ENCODE measurements around the gene GINS3.

Gene GINS3

DNA sequence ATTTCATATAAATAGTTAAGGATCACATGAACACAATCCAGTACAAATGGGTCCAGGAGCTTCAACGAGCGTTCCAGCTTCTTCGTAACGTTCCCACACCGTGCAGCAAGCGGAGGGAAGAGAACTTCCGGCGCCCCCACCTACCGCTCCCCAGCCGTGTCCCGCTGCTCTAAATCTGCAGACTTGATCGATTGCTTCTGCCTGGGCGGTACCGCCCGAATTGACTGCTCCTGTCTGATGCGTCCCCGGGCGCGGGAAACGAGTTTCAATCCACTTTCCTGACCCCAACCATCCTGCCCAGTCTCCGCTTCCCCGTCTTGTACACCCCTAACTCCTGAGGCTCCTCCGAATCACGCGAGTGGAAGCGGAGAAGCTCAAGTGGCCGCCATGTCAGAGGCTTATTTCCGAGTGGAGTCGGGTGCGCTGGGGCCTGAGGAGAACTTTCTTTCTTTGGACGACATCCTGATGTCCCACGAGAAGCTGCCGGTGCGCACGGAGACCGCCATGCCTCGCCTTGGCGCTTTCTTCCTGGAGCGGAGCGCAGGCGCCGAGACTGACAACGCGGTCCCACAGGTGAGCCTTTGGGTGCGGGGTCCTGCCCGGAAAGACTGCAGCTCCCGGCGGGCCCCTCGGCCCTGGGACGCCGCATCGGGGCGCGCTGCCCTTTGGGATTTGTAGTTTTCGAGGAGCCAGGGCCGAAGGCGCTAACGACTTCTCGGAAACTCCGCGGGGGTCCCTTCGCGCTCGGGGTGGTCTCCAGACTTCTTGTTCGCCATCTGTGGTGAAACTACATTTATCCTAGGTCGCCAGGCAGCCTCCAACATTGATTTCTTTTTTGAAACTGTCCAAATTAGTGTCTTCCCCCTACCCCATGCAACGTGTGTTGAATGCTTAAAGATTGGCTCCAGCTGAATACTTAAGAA is at the start of gene GINS3:
TSS of gene GINS3 (plus strand) at position 257 of the 923 bp plus-strand sequence. CDS start at position 388, 131 bp downstream.
- peak; percentile 92 for DNase-seq (ENCODE audit: low spot score)
- in situ Hi-C loops (cut with MboI; ENCODE audit: low pct_unique_long_range_greater_than_20kb, low sequenced_read_pairs, unreplicated experiment), result no loop called here
- TF ChIP-seq, protein P1, sequence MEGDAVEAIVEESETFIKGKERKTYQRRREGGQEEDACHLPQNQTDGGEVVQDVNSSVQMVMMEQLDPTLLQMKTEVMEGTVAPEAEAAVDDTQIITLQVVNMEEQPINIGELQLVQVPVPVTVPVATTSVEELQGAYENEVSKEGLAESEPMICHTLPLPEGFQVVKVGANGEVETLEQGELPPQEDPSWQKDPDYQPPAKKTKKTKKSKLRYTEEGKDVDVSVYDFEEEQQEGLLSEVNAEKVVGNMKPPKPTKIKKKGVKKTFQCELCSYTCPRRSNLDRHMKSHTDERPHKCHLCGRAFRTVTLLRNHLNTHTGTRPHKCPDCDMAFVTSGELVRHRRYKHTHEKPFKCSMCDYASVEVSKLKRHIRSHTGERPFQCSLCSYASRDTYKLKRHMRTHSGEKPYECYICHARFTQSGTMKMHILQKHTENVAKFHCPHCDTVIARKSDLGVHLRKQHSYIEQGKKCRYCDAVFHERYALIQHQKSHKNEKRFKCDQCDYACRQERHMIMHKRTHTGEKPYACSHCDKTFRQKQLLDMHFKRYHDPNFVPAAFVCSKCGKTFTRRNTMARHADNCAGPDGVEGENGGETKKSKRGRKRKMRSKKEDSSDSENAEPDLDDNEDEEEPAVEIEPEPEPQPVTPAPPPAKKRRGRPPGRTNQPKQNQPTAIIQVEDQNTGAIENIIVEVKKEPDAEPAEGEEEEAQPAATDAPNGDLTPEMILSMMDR (IDR thresholded peaks at IDR 0.05; ENCODE audit: extremely low read depth, insufficient read depth, missing control alignments), result no peak

DNA sequence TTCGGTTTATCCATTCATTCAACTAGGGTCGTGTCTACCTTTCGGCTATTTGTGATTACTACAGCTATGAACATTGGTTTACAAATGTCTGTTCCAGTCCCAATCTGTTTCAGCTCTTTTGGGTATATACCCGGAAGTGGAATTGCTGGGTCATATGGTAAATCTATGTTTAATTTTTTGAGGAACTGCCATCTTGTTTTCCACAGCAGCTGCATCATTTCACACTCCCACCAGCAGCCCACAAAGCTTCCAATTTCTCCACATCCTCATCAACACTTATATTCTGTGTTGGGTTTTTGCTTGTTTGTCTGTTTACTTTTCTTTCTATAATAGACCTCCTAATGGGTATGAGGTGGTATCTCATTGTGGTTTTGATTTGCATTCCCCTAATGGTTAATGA is 48.7 kb upstream of the GINS3 start:
- in situ Hi-C loops (cut with MboI; ENCODE audit: low pct_unique_long_range_greater_than_20kb, low sequenced_read_pairs, unreplicated experiment), result loop anchor here (10.0 kb wide), 1 partner anchor 151 kb away; no protein-coding TSS in a partner anchor
- TF ChIP-seq, protein P1 (IDR thresholded peaks at IDR 0.05; ENCODE audit: extremely low read depth, insufficient read depth, missing control alignments), result no peak
- DNase-seq (ENCODE audit: low spot score), result no peak

DNA sequence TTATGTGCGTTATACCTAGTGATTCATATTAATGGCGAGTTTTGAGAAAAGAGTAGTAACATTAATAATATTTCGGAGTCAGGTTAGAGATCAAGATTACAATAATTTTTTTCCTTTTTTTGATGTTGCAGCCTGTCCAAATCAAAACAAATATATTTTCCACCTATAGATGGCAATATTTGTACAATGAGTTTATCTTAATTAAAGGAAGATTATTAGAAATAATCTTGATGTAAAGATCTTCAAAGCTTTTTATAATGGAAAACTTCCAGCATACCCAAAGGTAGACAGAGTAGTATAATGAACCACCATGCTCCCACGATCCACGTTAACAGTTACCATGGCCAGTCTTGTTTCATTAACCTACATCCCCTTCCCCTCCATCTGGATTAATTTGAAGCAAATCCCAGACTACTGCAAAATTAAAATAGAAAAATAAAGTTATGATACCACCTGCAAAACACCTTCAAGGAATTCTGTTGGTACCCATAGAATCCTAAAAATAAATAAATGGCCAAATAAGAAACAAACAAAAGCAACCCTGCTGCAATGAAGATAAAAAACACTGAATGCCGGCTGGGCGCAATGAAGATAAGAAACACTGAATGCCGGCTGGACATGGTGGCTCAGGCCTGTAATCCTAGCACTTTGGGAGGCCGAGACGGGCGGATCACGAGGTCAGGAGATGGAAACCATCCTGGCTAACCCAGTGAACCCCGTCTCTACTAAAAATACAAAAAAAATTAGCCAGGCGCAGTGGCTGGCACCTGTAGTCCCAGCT is 46.5 kb upstream of the GINS3 start:
- DNase-seq (ENCODE audit: low spot score), result no peak
- in situ Hi-C loops (cut with MboI; ENCODE audit: low pct_unique_long_range_greater_than_20kb, low sequenced_read_pairs, unreplicated experiment), result loop anchor here (10.0 kb wide), 1 partner anchor 149 kb away; no protein-coding TSS in a partner anchor
- TF ChIP-seq, protein P1 (IDR thresholded peaks at IDR 0.05; ENCODE audit: extremely low read depth, insufficient read depth, missing control alignments), result peak; percentile 21

DNA sequence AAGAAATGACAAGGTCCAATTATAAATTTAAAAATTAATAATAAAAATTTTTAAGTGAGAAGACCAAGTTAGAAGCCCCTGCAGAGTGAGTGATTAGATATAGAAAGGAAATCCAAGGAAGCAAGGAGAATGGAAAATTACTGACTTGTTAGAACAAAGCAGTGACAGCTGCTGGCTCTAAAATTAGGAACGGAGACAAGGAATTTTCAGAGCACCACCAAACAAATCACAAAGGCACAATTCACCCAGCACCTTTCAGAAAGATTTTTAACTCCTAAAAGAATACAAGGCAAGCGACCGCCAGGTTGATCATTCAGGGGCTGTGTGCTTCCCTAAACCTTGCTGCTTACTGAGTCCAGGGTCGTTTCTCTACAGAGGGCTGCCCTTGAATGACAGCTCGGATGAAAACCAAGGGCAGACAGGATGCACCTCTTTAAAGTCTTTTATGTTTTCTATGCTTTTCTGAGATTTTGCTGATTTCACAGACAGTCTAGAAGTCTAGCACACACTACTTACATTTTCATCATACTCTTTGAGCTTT is 45.4 kb upstream of the GINS3 start:
- DNase-seq (ENCODE audit: low spot score), result no peak
- in situ Hi-C loops (cut with MboI; ENCODE audit: low pct_unique_long_range_greater_than_20kb, low sequenced_read_pairs, unreplicated experiment), result loop anchor here (10.0 kb wide), 1 partner anchor 148 kb away; no protein-coding TSS in a partner anchor
- TF ChIP-seq, protein P1 (IDR thresholded peaks at IDR 0.05; ENCODE audit: extremely low read depth, insufficient read depth, missing control alignments), result no peak

DNA sequence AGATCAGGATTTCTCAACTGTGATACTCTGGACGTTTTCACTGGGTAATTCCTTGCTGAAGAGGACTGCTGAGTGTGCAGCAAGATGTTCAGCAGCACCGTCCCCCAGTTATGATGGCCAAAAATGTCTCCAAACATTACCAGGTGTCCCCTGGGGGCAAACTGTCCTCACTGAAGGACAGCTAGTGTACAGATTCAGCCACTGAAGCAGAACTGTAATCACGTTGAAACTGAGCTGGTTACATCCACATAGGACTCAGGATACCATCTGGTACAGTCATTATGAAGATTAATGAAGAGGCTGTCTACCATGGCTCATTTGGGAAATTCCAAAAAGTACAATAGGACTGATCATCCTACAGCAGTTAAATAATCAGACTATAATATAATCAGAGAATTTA is 43.3 kb upstream of the GINS3 start:
- DNase-seq (ENCODE audit: low spot score), result no peak
- in situ Hi-C loops (cut with MboI; ENCODE audit: low pct_unique_long_range_greater_than_20kb, low sequenced_read_pairs, unreplicated experiment), result loop anchor here (10.0 kb wide), 1 partner anchor 146 kb away; no protein-coding TSS in a partner anchor
- TF ChIP-seq, protein P1 (IDR thresholded peaks at IDR 0.05; ENCODE audit: extremely low read depth, insufficient read depth, missing control alignments), result no peak

DNA sequence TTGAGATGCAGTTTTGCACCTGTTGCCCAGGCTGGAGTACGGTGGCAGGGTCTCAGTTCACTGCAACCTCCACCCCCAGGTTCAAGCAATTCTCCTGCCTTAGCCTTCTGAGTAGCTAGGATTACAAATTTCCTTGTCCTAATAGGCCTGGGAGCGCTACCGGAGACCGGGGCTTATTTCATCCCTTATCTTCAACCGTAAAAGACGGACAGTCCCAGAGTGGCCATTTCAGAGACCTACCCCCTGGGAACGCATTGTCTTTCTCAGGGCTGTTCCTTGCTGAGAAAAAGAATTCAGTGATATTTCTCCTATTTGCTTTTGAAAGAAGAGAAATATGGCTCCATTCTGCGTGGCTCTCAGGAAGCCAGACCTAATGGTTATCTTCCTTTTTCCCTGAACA is 39.6 kb upstream of the GINS3 start:
- no peak for DNase-seq (ENCODE audit: low spot score)
- in situ Hi-C loops (cut with MboI; ENCODE audit: low pct_unique_long_range_greater_than_20kb, low sequenced_read_pairs, unreplicated experiment), result no loop called here
- TF ChIP-seq, protein P1 (IDR thresholded peaks at IDR 0.05; ENCODE audit: extremely low read depth, insufficient read depth, missing control alignments), result no peak

All from GM13977 (cell line).